ENCODE measurements around the gene ZBTB8A. TPM values are rescaled to one million over a fixed set of nuclear protein-coding genes. Genes with fewer than 3 reads are reported as not detected.

Gene ZBTB8A
- total and polyA plus RNA-seq, 2 of the 13 experiments (the other 11 are each of a cell fraction or from before 2014, with no cell fraction given), result 1.3 to 3.7 TPM

GRCh38 chr1:32651461-32652073, 112.3 kb downstream of the ZBTB8A start (continued):
- no peak for TF ChIP-seq ZBED4 (CRISPR knock-in tag; IDR thresholded peaks at IDR 0.05; ENCODE audit: borderline replicate concordance)
- TF ChIP-seq U2AF2 (IDR thresholded peaks at IDR 0.05; ENCODE audit: low read depth, low read length), result 0 out of 2 replicates have a peak, but pooled peaks have one; percentile 55
- TF ChIP-seq ATAD3A (CRISPR knock-in tag; IDR thresholded peaks at IDR 0.05), result no peak
- peak; percentile 65; the same call in 1 of the 2 replicates for TF ChIP-seq ZNF784 (CRISPR knock-in tag; IDR thresholded peaks at IDR 0.05; ENCODE audit: borderline replicate concordance)
- no peak for TF ChIP-seq HNRNPH1 (optimal IDR thresholded peaks at IDR 0.05; ENCODE audit: low read depth, low read length)
- TF ChIP-seq ZNF276 (CRISPR knock-in tag; IDR thresholded peaks at IDR 0.05; ENCODE audit: low read depth), result no peak
- TF ChIP-seq BCL6 (CRISPR knock-in tag; IDR thresholded peaks at IDR 0.05), result no peak
- TF ChIP-seq ZNF331 (CRISPR knock-in tag; IDR thresholded peaks at IDR 0.05), result no peak
- 0 out of 2 replicates have a peak, but pooled peaks have one; percentile 9 for TF ChIP-seq ZNF101 (CRISPR knock-in tag; IDR thresholded peaks at IDR 0.05; ENCODE audit: borderline replicate concordance, low read depth)
- TF ChIP-seq ZNF160 (CRISPR knock-in tag; IDR thresholded peaks at IDR 0.05), result no peak
- peak; percentile 72; the same call in 1 of the 2 replicates for TF ChIP-seq ZNF598 (CRISPR knock-in tag; IDR thresholded peaks at IDR 0.05; ENCODE audit: borderline replicate concordance)
- TF ChIP-seq ZUFSP (CRISPR knock-in tag; IDR thresholded peaks at IDR 0.05; ENCODE audit: borderline replicate concordance), result no peak
- TF ChIP-seq NR3C1 (CRISPR knock-in tag; IDR thresholded peaks at IDR 0.05), result no peak
- no peak for TF ChIP-seq ZNF460 (CRISPR knock-in tag; IDR thresholded peaks at IDR 0.05; ENCODE audit: borderline replicate concordance)
- TF ChIP-seq ZNF770 (CRISPR knock-in tag; IDR thresholded peaks at IDR 0.05), result peak; percentile 9; the same call in 1 of the 2 replicates
- TF ChIP-seq MTF2 (CRISPR knock-in tag; IDR thresholded peaks at IDR 0.05; ENCODE audit: borderline replicate concordance), result no peak
- TF ChIP-seq SKI (IDR thresholded peaks at IDR 0.05; ENCODE audit: partially characterized antibody), result no peak
- TF ChIP-seq ZNF382 (CRISPR knock-in tag; IDR thresholded peaks at IDR 0.05; ENCODE audit: borderline replicate concordance), result no peak
- TF ChIP-seq AGO1 (IDR thresholded peaks at IDR 0.05; ENCODE audit: low read depth, low read length, poor library complexity, severe bottlenecking), result no peak

Data from HepG2 (cell line).